ENCODE measurements around the gene LPCAT2. TPM values are rescaled to one million over a fixed set of nuclear protein-coding genes. Genes with fewer than 3 reads are reported as not detected.

LPCAT2 gene
- total and polyA plus RNA-seq, 12 donors: 4.0 to 10.9 (median 7.0) TPM

DNA sequence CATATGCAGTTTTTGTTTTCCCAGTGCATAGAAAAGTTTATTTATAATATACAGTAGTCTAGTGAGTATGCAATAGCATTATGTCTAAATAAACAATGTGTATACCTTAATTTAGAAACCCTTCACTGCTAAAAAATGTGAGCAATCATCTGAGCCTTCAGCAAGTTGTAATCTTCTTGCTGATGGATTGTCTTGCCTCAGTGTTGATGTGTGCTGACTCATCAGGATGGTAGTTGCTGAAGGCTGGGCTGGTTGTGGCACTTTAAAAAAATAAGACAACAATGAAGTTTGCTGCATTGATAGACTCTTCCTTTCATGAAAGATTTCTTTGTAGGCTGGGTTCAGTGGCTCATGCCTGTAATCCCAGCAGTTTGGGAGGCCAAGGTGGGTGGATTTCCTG, 43.7 kb downstream of the LPCAT2 start:
- ATAC-seq (no peak), DNase-seq (no peak)
- Histone ChIP-seq H3K9me3 (peaks cover 0 to 11% (median 0%) of the 10 kb centered on the region in 11 donors), H3K4me3 (no peak overlapping the region), H3K36me3 (peaks cover 0 to 85% (median 10%) of the 10 kb centered on the region in 9 donors), H3K27ac (no peak overlapping the region), H3K27me3 (no peaks in the 10 kb centered on the region), H3K4me1 (peaks cover 0 to 4% (median 0%) of the 10 kb centered on the region in 9 donors)
- TF ChIP-seq, protein P1, sequence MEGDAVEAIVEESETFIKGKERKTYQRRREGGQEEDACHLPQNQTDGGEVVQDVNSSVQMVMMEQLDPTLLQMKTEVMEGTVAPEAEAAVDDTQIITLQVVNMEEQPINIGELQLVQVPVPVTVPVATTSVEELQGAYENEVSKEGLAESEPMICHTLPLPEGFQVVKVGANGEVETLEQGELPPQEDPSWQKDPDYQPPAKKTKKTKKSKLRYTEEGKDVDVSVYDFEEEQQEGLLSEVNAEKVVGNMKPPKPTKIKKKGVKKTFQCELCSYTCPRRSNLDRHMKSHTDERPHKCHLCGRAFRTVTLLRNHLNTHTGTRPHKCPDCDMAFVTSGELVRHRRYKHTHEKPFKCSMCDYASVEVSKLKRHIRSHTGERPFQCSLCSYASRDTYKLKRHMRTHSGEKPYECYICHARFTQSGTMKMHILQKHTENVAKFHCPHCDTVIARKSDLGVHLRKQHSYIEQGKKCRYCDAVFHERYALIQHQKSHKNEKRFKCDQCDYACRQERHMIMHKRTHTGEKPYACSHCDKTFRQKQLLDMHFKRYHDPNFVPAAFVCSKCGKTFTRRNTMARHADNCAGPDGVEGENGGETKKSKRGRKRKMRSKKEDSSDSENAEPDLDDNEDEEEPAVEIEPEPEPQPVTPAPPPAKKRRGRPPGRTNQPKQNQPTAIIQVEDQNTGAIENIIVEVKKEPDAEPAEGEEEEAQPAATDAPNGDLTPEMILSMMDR (IDR thresholded peaks at IDR 0.05): no peak
- intact Hi-C loops (cut with DNase I): no loop called here

DNA sequence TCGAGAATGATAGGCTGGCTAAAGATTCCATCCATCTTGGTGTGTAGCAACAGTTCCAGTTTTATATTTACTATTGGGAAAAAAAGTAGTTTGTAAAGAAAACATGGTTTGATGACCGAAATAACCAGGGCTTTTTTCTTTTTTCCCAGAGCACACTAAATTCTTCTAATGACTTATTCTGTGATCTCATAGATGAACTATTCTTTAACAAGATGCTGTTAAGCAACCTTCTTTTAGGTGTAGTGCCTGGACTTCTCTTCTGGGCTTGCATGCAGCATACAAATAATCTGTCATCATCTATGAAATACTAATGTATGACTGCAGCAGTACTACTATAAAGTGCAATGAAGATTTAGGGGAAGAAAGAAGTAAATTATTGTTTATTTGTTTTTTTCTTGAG, 46.6 kb downstream of the LPCAT2 start:
- TF ChIP-seq, protein P1 (IDR thresholded peaks at IDR 0.05): no peak
- H3K9me3 ChIP-seq: peaks cover 0 to 11% (median 0%) of the 10 kb centered on the region in 11 donors
- H3K4me3 ChIP-seq: no peak overlapping the region
- H3K27me3 ChIP-seq: no peaks in the 10 kb centered on the region
- DNase-seq: no peak
- no peak overlapping the region for H3K27ac ChIP-seq
- H3K4me1 ChIP-seq: peaks cover 0 to 25% (median 14%) of the 10 kb centered on the region in 9 donors
- intact Hi-C loops (cut with DNase I): no loop called here
- WGBS, 2 donors: 86 to 87% methylated on average over 2 of the region's 2 CpGs
- peaks cover 0 to 69% (median 10%) of the 10 kb centered on the region in 9 donors for H3K36me3 ChIP-seq
- ATAC-seq: no peak

DNA sequence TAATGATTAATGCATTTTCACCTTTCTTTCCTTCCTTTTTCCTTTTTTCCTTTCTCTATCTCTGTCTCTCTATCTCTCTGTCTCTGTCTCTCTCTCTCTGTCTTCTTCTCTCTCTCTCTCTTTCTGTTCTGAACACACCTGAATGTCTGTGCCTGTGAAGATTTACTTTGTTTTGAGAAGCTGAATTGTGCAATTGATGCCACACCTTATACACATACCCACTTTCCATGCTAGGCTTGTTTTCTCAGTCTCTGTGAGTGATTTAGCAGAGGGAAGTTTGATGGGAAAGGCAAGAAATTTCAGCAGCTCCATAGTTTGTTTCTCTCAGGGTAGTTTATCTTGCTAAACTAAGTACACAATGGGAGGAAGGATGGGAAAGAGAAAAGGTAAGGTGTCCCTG, 48.3 kb downstream of the LPCAT2 start:
- H3K9me3 ChIP-seq: peaks cover 0 to 11% (median 0%) of the 10 kb centered on the region in 11 donors
- H3K4me1 ChIP-seq: peaks cover 0 to 25% (median 15%) of the 10 kb centered on the region in 9 donors
- no peak overlapping the region for H3K4me3 ChIP-seq
- no peak overlapping the region for H3K27ac ChIP-seq
- DNase-seq (no peak), ATAC-seq (no peak)
- TF ChIP-seq, protein P1 (IDR thresholded peaks at IDR 0.05): no peak
- intact Hi-C loops (cut with DNase I): no loop called here
- H3K36me3 ChIP-seq: peaks cover 0 to 57% (median 9%) of the 10 kb centered on the region in 9 donors
- H3K27me3 ChIP-seq: no peaks in the 10 kb centered on the region

DNA sequence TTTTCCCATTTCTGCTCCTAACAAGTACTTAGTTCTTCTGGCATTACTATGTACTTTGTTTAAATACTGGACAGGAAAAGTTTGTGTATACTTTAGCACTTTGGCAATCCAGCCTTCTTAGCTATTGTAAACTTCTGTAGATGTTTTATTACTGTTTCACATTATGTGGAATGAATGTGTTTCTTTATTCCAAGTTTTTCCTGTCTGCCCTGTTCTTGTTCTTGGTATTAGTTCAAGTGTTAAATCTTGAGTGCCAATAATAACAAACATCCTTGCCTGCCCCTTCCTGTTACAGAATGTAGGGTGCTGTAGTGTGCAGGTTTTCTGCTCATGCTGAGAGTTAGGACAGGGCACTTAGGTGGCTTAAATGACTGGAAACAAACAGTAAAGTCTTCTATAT, 50.4 kb downstream of the LPCAT2 start:
- ATAC-seq (peak in 6 of 8 donors; percentile 38 to 66 (median 52)), DNase-seq (no peak)
- H3K36me3 ChIP-seq: peaks cover 0 to 37% (median 3%) of the 10 kb centered on the region in 9 donors
- peak overlapping the region in 1 of 10 donors; percentile 0 for H3K27ac ChIP-seq
- H3K4me3 ChIP-seq: no peak overlapping the region
- peaks cover 0 to 37% (median 21%) of the 10 kb centered on the region in 9 donors for H3K4me1 ChIP-seq
- H3K9me3 ChIP-seq: peaks cover 0 to 2% (median 0%) of the 10 kb centered on the region in 11 donors
- intact Hi-C loops (cut with DNase I): no loop called here
- TF ChIP-seq, protein P1 (IDR thresholded peaks at IDR 0.05): no peak
- H3K27me3 ChIP-seq: no peaks in the 10 kb centered on the region
